HG02763 (cell line): ENCODE measurements around the gene SCFD1.
"Not testable (repeated sequence)": the region's sequence is repeated elsewhere in the genome, so short reads cannot be mapped to it uniquely, and the experiment has no call there.

ENCODE experiments used
- ATAC-seq: cut with Tn5 transposase; IDR thresholded peaks from one replicate; pipeline ENCODE4 v1.9.1; 2021; ENCODE audit warnings: mild to moderate bottlenecking, moderate library complexity; ENCODE audit not compliant: unreplicated experiment

Gene SCFD1

GRCh38 chr14:30610787-30611343 is 11.3 kb upstream of the SCFD1 start:
- no peak for ATAC-seq

DNA sequence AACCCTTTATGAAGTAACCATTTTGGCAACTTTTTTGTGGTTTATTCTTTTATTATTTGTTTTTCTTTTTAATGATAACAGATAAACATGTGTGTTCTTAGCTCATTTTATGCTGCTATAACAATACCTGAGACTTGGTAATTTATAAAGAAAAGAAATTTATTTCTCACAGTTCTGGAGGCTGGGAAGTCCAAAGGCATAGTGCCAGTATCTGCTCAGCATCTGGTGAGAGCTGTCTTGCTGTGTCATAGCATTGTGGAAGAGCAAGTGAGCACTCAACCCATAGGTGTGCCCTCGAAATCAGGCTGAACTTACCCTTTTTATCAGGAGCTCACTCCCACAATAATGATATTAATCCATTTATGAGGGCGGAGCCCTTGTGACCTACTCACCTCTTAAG is 8.0 kb upstream of the SCFD1 start:
- no peak for ATAC-seq

GRCh38 chr14:30620178-30620577 is 1.9 kb upstream of the SCFD1 start:
- ATAC-seq: peak; percentile 42

DNA sequence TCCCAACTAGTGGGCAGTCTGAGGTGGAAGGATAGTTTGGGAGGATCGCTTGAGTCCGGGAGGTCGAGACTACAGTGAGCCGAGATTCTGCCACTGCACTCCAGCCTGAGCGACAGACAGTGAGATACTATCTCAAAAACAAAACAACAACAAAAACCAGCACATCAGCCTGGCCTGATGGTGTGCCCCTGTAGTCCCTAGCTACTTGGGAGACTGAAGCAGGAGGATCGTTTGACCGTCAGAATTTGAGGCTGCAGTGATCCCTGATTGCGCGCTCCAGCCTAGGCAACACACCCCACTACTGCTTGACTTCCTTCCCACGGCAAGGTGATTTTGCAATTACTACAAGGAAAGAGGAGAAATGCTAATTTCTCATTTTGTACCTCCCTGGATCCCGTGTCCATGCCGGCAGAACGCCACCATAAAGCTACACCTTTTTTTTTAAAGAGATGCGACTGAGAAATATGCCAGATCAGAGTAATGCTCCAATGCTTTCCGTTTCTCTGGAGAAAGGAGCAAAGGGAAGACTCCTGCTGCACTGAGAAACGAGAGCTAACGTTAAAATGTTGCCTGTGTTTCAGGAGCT is 672 bp upstream of the SCFD1 start:
- no peak for ATAC-seq

- no peak for ATAC-seq
Measured at GRCh38 chr14:30623412-30624131, 1.5 kb downstream of the SCFD1 start.

DNA sequence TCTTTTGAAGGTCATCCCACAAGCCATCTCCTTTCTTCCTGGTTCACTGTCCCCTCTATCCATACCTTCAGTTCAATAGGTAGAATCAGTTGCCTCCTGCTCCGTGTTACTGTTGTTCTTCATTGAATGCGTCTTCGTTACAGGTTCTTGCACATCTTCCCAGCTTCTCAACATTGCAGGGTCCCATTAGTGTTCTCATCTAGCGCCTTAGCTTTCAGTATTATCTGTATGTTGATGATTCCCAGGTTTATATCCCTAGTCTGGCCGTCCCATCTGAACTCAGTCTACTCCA is 2.0 kb downstream of the SCFD1 start:
- ATAC-seq: no peak

GRCh38 chr14:30625533-30625932 is 3.4 kb downstream of the SCFD1 start:
- ATAC-seq: no peak

- ATAC-seq: not testable (repeated sequence)
Measured at GRCh38 chr14:30629432-30629831, 7.3 kb downstream of the SCFD1 start.

GRCh38 chr14:30630248-30630647 is 8.1 kb downstream of the SCFD1 start:
- ATAC-seq: no peak

DNA sequence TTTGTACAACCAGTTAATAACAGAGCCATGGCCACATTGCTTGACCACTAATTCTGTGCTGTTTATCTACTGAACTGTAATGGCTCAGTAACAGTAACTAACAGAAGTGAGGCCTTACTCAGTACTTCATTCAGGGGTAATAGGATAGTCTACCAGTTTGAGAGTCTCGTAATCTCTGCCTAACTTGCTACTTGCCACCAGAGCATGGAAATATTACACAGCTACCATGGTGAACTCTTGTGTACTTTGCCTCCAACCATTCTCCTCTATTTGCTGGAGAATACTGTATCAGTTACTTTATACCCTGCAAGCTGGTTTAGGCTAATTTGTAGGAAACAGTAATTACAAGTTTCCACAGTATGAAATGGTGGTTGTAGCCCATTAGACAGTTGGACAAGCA is 10.6 kb downstream of the SCFD1 start:
- ATAC-seq: no peak

DNA sequence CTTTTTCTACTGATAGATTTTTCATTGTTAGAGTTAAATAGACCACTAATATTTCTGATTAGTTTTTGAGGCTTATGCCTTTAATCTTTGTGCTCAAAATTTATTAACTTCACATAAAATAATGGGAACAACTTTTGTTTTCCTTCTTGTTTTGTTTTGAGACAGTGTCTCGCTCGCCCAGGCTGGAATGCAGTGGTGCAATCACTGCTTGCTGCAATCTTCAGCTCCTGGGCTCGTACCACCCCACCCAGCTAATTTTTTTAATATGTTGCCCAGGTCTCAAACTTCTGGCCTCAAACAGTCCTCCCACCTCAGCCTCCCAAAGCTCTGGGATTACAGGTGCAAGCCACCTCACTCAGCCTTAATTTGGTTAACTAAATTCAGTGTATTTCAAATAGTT is 16.8 kb downstream of the SCFD1 start:
- no peak for ATAC-seq

DNA sequence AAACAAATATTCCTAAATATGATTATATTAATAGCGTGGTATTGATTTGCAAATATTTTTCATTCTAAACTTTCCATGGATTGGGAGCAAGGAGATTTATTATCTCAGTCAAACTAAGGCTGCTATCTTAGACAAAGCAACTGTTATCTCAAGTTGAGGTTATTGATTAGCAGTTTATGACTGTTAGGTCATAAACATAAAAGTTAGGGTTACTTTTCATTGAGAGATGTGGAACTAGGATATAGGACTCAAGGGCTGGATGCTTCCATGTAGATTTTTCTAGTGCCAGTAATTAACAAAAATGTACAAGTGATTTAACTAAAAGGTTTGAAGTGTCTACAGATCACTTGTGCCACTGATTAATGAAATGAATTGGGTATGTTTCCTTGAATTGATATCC is 19.1 kb downstream of the SCFD1 start:
- ATAC-seq: no peak

- ATAC-seq: not testable (repeated sequence)
Measured at GRCh38 chr14:30644462-30644861, 22.3 kb downstream of the SCFD1 start.

DNA sequence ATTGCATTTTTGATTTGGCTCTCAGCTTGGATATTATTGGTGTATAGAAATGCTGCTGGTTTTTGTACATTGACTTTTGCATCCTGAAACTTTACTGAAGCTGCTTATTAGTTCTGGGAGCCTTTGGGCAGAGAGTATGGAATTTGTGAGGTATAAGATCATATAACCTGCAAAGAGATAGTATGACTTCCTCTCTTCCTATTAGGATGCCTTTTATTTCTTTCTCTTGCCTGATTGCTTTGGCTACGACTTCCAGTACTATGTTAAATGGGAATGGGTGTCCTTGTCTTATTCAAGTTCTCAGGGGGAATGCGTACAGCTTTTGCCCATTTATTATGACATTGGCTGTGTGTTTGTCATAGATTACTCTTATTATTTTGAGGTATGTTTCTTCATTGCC is 23.5 kb downstream of the SCFD1 start:
- no peak for ATAC-seq

GRCh38 chr14:30648471-30648870 is 26.4 kb downstream of the SCFD1 start:
- no peak for ATAC-seq

- no peak for ATAC-seq
Measured at GRCh38 chr14:30651937-30652336, 29.8 kb downstream of the SCFD1 start.

DNA sequence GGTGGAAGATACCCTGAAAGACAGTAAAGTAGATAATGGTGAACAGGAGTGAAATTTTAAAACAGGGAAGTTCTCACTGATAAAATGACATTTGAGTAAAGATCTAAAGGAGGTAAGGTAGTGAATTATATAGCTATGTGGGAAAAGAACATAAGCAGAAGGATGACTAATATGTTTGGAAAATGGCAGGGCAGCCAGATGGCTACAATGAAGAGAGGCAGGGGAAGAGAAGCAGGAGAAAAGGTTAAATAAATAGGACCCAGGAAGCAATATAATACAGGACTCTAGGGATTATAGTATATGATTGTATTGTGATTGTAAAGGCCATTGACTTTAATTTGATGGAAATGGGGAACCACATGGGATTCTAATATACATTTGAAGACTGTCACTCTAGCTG is 33.0 kb downstream of the SCFD1 start:
- ATAC-seq: no peak

DNA sequence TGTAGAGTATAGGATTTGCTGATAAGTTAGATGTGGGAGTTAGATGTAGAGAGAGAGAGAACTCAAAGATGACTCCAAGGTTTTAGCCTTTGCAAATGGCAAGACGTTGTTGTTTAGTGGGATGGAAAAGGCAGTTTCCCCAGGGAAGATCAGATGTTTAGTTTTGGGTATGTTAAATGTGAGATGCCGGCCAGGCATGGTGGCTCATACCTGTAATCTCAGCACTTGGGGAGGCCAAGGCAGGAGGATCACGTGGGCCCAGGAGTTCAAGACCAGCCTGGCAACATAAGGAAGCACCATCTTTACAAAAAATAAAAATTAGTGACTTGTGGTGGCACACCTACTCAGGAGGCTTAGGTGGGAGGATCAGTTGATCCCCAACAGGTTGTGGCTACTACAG is 33.5 kb downstream of the SCFD1 start:
- ATAC-seq: no peak

DNA sequence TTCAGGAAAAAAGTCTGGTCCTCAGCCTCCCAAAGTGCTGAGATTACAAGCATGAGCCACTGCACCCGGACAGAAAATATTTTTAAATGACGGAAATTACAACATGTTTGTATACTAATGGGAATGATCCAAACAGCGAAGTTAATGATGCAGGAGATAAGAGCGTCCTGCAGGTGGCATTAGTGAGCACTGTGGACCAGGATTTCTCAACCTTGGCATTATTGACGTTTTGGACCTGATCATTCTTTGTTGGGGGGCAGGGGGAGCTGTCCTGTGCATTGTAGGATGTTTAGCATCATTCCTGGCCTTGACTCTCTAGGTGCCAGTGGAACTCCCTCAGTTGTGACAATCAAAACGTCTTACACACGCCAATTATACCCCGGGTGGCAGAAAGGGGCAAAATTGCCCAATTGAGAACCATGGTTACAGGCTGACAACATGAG is 34.1 kb downstream of the SCFD1 start:
- ATAC-seq: no peak

GRCh38 chr14:30657050-30657449 is 34.9 kb downstream of the SCFD1 start:
- ATAC-seq: no peak

GRCh38 chr14:30657606-30658163 is 35.6 kb downstream of the SCFD1 start:
- ATAC-seq: no peak

GRCh38 chr14:30658645-30659044 is 36.5 kb downstream of the SCFD1 start:
- ATAC-seq: no peak
